HuH-7 (cell line): ENCODE data around the gene SOX4.

Experiments
- DNase-seq: peaks from one replicate; pipeline ENCODE4 v3.0.0; 2011; ENCODE audit warnings: low spot score

SOX4 gene

DNA sequence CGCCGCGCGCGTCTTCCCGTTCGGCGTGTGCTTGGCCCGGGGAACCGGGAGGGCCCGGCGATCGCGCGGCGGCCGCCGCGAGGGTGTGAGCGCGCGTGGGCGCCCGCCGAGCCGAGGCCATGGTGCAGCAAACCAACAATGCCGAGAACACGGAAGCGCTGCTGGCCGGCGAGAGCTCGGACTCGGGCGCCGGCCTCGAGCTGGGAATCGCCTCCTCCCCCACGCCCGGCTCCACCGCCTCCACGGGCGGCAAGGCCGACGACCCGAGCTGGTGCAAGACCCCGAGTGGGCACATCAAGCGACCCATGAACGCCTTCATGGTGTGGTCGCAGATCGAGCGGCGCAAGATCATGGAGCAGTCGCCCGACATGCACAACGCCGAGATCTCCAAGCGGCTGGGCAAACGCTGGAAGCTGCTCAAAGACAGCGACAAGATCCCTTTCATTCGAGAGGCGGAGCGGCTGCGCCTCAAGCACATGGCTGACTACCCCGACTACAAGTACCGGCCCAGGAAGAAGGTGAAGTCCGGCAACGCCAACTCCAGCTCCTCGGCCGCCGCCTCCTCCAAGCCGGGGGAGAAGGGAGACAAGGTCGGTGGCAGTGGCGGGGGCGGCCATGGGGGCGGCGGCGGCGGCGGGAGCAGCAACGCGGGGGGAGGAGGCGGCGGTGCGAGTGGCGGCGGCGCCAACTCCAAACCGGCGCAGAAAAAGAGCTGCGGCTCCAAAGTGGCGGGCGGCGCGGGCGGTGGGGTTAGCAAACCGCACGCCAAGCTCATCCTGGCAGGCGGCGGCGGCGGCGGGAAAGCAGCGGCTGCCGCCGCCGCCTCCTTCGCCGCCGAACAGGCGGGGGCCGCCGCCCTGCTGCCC lies 1.1 kb downstream of the SOX4 start:
- DNase-seq, result no peak

DNA sequence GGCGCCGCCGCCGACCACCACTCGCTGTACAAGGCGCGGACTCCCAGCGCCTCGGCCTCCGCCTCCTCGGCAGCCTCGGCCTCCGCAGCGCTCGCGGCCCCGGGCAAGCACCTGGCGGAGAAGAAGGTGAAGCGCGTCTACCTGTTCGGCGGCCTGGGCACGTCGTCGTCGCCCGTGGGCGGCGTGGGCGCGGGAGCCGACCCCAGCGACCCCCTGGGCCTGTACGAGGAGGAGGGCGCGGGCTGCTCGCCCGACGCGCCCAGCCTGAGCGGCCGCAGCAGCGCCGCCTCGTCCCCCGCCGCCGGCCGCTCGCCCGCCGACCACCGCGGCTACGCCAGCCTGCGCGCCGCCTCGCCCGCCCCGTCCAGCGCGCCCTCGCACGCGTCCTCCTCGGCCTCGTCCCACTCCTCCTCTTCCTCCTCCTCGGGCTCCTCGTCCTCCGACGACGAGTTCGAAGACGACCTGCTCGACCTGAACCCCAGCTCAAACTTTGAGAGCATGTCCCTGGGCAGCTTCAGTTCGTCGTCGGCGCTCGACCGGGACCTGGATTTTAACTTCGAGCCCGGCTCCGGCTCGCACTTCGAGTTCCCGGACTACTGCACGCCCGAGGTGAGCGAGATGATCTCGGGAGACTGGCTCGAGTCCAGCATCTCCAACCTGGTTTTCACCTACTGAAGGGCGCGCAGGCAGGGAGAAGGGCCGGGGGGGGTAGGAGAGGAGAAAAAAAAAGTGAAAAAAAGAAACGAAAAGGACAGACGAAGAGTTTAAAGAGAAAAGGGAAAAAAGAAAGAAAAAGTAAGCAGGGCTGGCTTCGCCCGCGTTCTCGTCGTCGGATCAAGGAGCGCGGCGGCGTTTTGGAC lies 2.0 kb downstream of the SOX4 start:
- DNase-seq, result no peak

GRCh38 chr6:21596145-21596948 lies 2.8 kb downstream of the SOX4 start:
- DNase-seq, result no peak

- DNase-seq, result no peak
These were observed 3.6 kb downstream of the SOX4 start for GRCh38 chr6:21596949-21597682.

DNA sequence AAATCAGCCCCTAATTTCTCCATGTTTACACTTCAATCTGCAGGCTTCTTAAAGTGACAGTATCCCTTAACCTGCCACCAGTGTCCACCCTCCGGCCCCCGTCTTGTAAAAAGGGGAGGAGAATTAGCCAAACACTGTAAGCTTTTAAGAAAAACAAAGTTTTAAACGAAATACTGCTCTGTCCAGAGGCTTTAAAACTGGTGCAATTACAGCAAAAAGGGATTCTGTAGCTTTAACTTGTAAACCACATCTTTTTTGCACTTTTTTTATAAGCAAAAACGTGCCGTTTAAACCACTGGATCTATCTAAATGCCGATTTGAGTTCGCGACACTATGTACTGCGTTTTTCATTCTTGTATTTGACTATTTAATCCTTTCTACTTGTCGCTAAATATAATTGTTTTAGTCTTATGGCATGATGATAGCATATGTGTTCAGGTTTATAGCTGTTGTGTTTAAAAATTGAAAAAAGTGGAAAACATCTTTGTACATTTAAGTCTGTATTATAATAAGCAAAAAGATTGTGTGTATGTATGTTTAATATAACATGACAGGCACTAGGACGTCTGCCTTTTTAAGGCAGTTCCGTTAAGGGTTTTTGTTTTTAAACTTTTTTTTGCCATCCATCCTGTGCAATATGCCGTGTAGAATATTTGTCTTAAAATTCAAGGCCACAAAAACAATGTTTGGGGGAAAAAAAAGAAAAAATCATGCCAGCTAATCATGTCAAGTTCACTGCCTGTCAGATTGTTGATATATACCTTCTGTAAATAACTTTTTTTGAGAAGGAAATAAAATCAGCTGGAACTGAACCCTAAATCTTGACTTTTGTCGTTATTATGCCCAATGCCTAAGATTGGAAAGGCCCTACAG lies 4.5 kb downstream of the SOX4 start:
- DNase-seq, result no peak

DNA sequence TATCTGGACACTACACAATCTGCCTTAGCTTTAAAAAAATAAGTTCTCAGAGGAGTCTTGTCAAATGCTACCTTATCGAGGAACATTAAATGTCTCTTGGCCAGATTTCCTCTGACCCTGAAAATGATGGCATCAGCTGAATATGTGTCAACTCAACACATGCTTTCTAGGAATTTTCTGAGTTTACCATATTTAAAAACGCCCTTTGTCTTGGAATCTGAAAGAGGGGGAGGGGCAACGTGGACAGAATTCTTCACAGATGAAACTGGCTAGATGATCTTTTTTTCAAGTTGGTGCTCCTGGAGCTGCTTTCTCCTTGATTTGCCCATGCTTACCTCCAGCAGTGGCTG lies 5.1 kb downstream of the SOX4 start:
- DNase-seq, result no peak

GRCh38 chr6:21599051-21599696 lies 5.6 kb downstream of the SOX4 start:
- DNase-seq, result no peak

DNA sequence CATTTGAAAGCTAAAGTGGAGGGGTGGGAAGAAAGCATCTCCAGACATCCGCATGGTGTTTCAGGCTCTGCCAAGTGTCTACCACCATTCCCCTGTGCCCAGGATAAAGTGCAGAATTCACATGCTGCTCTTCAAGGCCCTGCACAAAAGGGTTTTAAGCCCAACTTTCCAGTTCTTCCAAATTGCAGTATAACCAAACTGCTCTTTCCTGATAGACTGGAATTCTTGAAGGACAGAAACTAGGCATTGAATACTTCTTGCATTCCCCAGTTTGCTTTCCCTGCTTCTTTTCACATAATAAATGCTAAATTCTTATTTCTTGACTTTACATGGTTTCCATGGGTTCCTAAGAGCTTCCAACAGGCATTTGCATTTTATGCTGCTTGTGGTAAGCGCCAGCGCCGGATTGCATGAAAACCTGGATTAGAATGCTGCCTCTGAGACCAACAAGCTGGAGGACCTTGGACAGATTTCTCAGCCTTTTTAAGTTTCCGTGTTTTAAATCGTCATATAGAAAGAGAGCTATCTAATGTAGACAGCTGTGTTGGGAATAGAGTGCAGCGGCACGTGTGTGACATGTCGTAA lies 7.9 kb downstream of the SOX4 start:
- DNase-seq, result no peak

GRCh38 chr6:21601932-21602390 lies 8.4 kb downstream of the SOX4 start:
- no peak for DNase-seq

GRCh38 chr6:21603082-21603952 lies 9.8 kb downstream of the SOX4 start:
- DNase-seq, result no peak

DNA sequence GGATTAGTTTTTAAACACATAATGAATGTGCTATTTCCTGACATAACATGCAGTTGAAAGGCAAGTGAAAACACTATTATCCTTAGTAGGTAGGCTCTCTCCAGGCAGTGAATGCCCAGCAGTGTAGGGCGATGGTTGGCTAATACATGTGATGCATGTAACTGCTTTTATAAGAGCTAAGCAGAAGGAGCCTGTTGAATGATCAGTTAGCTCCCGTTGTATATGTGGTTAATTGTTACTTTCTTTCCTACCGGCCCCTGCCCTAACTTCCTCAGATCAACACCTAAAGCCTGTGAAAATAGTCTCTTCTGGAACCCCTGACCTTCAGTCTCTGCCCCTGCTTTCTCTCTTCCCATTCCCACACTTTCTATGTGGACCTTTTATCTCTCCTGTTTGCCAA lies 10.5 kb downstream of the SOX4 start:
- DNase-seq, result no peak

DNA sequence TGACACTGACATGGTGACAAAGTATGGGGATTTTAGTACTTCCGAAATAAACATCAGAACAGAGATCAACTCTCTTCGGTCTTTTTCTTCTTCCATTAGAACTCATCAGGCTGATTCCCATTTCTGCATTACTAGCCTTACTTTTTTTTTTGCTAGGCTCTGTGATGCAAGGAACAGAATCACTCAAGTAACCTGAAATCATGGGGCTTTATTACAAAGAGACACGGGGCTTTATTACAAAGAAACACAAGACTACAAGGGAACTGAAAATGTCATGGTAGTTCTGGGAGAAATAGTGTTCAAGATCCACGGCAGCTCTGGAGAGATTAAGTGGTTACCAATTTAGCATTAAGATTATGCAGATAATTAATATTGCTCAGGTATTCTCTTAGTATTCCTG lies 11.6 kb downstream of the SOX4 start:
- no peak for DNase-seq

- no peak for DNase-seq
These were observed 15.1 kb downstream of the SOX4 start for GRCh38 chr6:21608601-21609000.

- DNase-seq, result no peak
These were observed 16.4 kb downstream of the SOX4 start for GRCh38 chr6:21609881-21610329.

- no peak for DNase-seq
These were observed 16.8 kb downstream of the SOX4 start for GRCh38 chr6:21610341-21610740.

- DNase-seq, result no peak
These were observed 17.9 kb downstream of the SOX4 start for GRCh38 chr6:21611485-21611884.

DNA sequence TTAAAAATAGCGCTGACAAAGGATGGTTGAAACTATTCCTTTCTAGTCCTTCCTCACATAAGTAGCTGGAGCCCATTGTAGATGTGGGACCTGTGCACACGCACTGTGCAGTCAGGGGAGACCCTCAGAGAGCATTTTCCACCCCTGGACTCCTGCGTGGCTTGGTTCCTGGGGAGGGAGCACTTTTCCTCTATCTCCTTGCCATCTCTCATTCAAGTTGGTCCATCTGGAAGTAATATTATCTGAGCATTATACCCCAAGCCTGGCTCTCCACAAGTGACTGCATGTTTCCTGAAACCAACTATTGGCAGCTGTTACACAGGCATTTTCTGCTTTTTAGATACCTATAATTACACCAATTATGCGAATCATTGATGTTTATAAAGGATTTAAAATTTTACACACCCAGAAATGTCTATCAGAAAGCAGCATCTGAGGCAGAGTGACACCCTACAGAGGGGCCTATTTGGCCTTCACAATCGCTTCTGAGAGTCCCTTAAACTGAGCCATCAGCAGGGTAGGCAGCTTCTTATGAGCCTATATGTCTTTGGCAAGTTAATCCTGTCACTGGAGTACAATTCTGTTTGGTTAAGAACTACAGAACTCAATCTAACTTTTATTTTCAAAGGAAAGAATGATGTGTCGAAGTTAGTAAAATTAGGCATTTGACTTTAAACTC lies 18.7 kb downstream of the SOX4 start:
- no peak for DNase-seq

- no peak for DNase-seq
These were observed 20.3 kb downstream of the SOX4 start for GRCh38 chr6:21613809-21614208.
